Hepatocyte (in vitro differentiated cells): ENCODE data around the gene MACROD2. TPM values are rescaled to one million over a fixed set of nuclear protein-coding genes. Genes with fewer than 3 reads are reported as not detected.

Experiments used
- DNase-seq: peaks from one replicate; pipeline ENCODE4 v3.0.0-alpha.2; 2016; ENCODE audit warnings: low spot score
- H2AFZ ChIP-seq: fragments of 200-600 bp; sonication (generic); 2 replicates; pipeline ENCODE4 v1.6.0; 2016; ENCODE audit warnings: antibody characterized with exemption, mild to moderate bottlenecking
- H3K27ac ChIP-seq: fragments of 200-600 bp; sonication (generic); 2 replicates; pipeline ENCODE4 v1.5.1; 2016; ENCODE audit warnings: mild to moderate bottlenecking
- H3K27me3 ChIP-seq: fragments of 200-600 bp; sonication (generic); 2 replicates; pipeline ENCODE4 v1.6.1; 2016
- H3K36me3 ChIP-seq: fragments of 200-600 bp; sonication (generic); replicated peaks from 2 replicates; pipeline ENCODE4 v1.5.1; 2016; ENCODE audit warnings: low read depth; ENCODE audit not compliant: insufficient read depth
- H3K4me1 ChIP-seq: fragments of 200-600 bp; sonication (generic); 2 replicates; pipeline ENCODE4 v1.5.1; 2016; ENCODE audit warnings: mild to moderate bottlenecking, moderate library complexity; ENCODE audit not compliant: insufficient read depth
- H3K4me2 ChIP-seq: fragments of 200-600 bp; sonication (generic); 2 replicates; pipeline ENCODE4 v1.6.0; 2016
- H3K4me3 ChIP-seq: fragments of 200-600 bp; sonication (generic); 2 replicates; pipeline ENCODE4 v1.5.1; 2016; ENCODE audit warnings: mild to moderate bottlenecking
- H3K79me2 ChIP-seq: fragments of 200-600 bp; sonication (generic); 2 replicates; pipeline ENCODE4 v1.6.0; 2017; ENCODE audit warnings: mild to moderate bottlenecking
- H3K9me2 ChIP-seq: fragments of 200-600 bp; sonication (generic); replicated peaks from 2 replicates; pipeline ENCODE4 v1.6.0; 2017; ENCODE audit warnings: mild to moderate bottlenecking; ENCODE audit not compliant: insufficient read depth
- H3K9me3 ChIP-seq: fragments of 200-600 bp; sonication (generic); 2 replicates; pipeline ENCODE4 v1.5.1; 2016; ENCODE audit warnings: low read depth, mild to moderate bottlenecking
- H4K20me1 ChIP-seq: fragments of 200-600 bp; sonication (generic); 2 replicates; pipeline ENCODE4 v1.6.0; 2016; ENCODE audit warnings: mild to moderate bottlenecking; ENCODE audit not compliant: insufficient read depth, poor library complexity, severe bottlenecking
- CTCF ChIP-seq: fragments of 200-600 bp; sonication (generic); IDR thresholded peaks from 2 replicates; pipeline ENCODE4 v1.5.1; 2016; ENCODE audit warnings: antibody characterized with exemption, mild to moderate bottlenecking; ENCODE audit not compliant: poor library complexity
- EZH2 ChIP-seq: fragments of 200-600 bp; sonication (generic); IDR thresholded peaks from 2 replicates; pipeline ENCODE4 v1.6.1; 2016; ENCODE audit warnings: antibody characterized with exemption, mild to moderate bottlenecking, borderline replicate concordance
- EZH2phosphoT487 ChIP-seq: fragments of 200-600 bp; sonication (generic); IDR thresholded peaks from one replicate; pipeline ENCODE4 v1.6.1; 2018; ENCODE audit warnings: antibody characterized with exemption, mild to moderate bottlenecking, low read depth, moderate library complexity; ENCODE audit not compliant: unreplicated experiment, severe bottlenecking
- WGBS: methylation state at CpG from one replicate; pipeline ENCODE4 v1.1.6; 2016; ENCODE audit warnings: low lambda C conversion rate; ENCODE audit errors: missing lambda C conversion rate; 5-methylcytosine and 5-hydroxymethylcytosine counted together
- polyA plus RNA-seq: library from polyadenylated mRNA; unstranded; fragments of >200 nt; fragmentation: Nextera tagmentation; extraction: Ambion mirVana; gene quantifications from 2 replicates; pipeline ENCODE4 v1.2.1, GENCODE V29; 2016
- total RNA-seq: library from RNA; depleted of rRNA; stranded (reverse); fragments of >200 nt; gene quantifications from 2 replicates; pipeline ENCODE4 v1.2.3, GENCODE V29; 2014

Gene MACROD2
- total and polyA plus RNA-seq, 2 experiments from 2014 or later = 2.4 to 3.1 TPM

GRCh38 chr20:16049529-16050093, 2054.3 kb downstream of the MACROD2 start:
- Histone ChIP-seq H3K9me3 (no peaks in the 10 kb centered on the region), H2AFZ (no peak overlapping the region), H3K4me3 (no peak overlapping the region), H3K27ac (no peak overlapping the region), H3K4me1 (no peaks in the 10 kb centered on the region), H4K20me1 (no peaks in the 10 kb centered on the region), H3K79me2 (no peaks in the 10 kb centered on the region), H3K4me2 (no peak overlapping the region), H3K9me2 (no peaks in the 10 kb centered on the region), H3K27me3 (no peaks in the 10 kb centered on the region), H3K36me3 (no peaks in the 10 kb centered on the region)
- DNase-seq = no peak
- WGBS = 45% methylated on average over 9 of the region's 9 CpGs
- TF ChIP-seq EZH2phosphoT487 (no peak), EZH2 (no peak), CTCF (no peak)

DNA sequence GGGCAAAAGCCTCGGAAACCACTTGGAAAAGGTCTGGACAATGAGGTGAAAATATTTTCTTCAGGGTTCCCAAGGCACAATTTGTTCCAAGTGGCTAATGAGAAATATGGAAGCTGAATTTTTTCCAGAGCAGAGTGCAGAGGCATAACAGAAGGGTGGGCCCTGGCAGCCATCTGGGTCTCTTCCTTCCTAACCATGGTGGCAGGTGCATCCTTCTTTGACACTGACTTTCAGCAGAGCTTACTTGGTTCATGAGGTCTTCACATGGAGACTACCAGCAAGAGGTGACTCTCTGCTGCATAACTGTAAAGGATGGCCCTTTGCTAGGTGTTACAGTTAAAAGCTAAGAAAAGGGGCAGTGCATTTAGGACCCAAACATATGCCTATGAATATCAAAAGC, 2055.1 kb downstream of the MACROD2 start:
- Histone ChIP-seq H3K4me1 (no peaks in the 10 kb centered on the region), H3K4me2 (no peak overlapping the region), H2AFZ (no peak overlapping the region), H4K20me1 (no peaks in the 10 kb centered on the region), H3K27me3 (no peaks in the 10 kb centered on the region), H3K79me2 (no peaks in the 10 kb centered on the region), H3K27ac (no peak overlapping the region), H3K9me2 (no peaks in the 10 kb centered on the region), H3K9me3 (no peaks in the 10 kb centered on the region), H3K4me3 (no peak overlapping the region), H3K36me3 (no peaks in the 10 kb centered on the region)
- 86% methylated on average over 1 of the region's 1 CpG for WGBS
- no peak for TF ChIP-seq EZH2
- no peak for TF ChIP-seq CTCF
- TF ChIP-seq EZH2phosphoT487 = no peak
- no peak for DNase-seq

DNA sequence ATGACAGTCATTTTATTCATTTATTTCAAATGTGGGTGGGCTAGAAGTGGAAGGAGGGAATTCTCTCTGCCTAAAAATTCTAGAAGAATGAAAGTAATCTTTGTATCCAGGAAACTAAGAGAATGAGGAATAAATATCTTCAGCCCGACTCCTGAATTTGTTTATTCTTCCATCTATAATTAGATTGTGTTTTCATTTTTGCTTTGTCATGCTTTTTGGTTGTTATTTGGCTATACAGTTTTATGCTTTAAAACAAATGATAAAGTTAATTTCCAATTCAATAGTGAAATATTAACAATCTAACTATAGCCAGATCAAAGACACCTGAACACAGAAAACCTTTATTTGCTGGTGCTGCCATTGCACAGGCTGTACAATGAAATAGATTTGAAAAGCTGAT, 2056.7 kb downstream of the MACROD2 start:
- no peak for TF ChIP-seq EZH2
- no peak for TF ChIP-seq EZH2phosphoT487
- no peak for TF ChIP-seq CTCF
- Histone ChIP-seq H3K27ac (no peak overlapping the region), H3K79me2 (no peaks in the 10 kb centered on the region), H3K4me3 (no peak overlapping the region), H3K4me2 (no peak overlapping the region), H4K20me1 (no peaks in the 10 kb centered on the region), H3K4me1 (no peaks in the 10 kb centered on the region), H3K9me2 (no peaks in the 10 kb centered on the region), H3K27me3 (no peaks in the 10 kb centered on the region), H3K36me3 (no peaks in the 10 kb centered on the region), H3K9me3 (no peaks in the 10 kb centered on the region), H2AFZ (no peak overlapping the region)
- 81% methylated on average over 1 of the region's 1 CpG for WGBS
- no peak for DNase-seq

- no peak for TF ChIP-seq CTCF
- TF ChIP-seq EZH2 = no peak
- TF ChIP-seq EZH2phosphoT487 = no peak
Measured at GRCh38 chr20:16052456-16052855, 2057.1 kb downstream of the MACROD2 start.

More at GRCh38 chr20:16052456-16052855, 2057.1 kb downstream of the MACROD2 start:
- H4K20me1 ChIP-seq = no peaks in the 10 kb centered on the region
- H3K79me2 ChIP-seq = no peaks in the 10 kb centered on the region
- H3K27me3 ChIP-seq = no peaks in the 10 kb centered on the region
- 72% methylated on average over 4 of the region's 4 CpGs for WGBS
- no peaks in the 10 kb centered on the region for H3K4me1 ChIP-seq
- no peak overlapping the region for H3K4me3 ChIP-seq
- no peaks in the 10 kb centered on the region for H3K9me2 ChIP-seq
- H3K9me3 ChIP-seq = no peaks in the 10 kb centered on the region
- DNase-seq = no peak
- H3K4me2 ChIP-seq = no peak overlapping the region
- H3K27ac ChIP-seq = no peak overlapping the region
- no peaks in the 10 kb centered on the region for H3K36me3 ChIP-seq
- no peak overlapping the region for H2AFZ ChIP-seq
